ENCODE data around the gene RPL13. TPM values are rescaled to one million over a fixed set of nuclear protein-coding genes. Genes with fewer than 3 reads are reported as not detected.

RPL13 gene
- total and polyA plus RNA-seq, 2 donors (not counting 1 experiment from before 2014, with no cell fraction given), result 1,442 to 3,823 TPM

DNA sequence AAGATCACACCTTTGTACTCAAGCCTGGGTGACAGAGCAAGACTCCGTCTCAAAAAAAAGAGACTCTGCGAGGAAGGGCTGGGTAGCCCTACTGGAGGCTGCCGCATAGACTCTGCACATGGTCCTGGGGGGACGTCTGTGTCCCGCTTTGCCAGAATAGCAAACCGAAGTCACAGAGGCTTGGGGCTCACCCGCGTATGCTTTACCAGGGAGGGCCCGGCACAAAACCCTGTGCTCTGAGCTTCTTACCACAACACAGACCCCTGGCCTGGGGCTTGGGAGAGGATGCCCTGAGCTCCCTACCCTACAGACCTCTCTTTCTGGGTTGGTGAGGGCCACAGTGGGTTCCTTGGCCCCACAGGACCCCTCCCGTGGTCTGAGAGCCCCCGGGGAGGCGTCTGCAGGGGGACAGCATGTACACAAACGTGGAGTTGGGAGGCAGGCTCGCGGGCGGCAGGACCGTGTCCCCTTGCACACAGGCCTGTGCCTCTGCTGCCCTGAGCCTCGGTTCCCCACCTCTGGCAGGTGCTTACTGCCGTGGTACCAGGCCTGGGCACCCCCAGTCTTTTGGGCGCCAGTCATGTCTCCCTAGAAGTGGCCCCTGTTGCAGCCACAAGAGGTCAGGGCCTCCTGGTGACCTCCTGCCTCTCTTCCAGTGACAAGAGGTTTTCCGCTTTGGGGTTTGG lies 28.9 kb downstream of the RPL13 start:
- H3K27ac ChIP-seq (ENCODE audit: insufficient read depth, low read length), result no peak overlapping the region
- no peaks in the 10 kb centered on the region for H3K27me3 ChIP-seq (ENCODE audit: control insufficient read depth, insufficient read depth, low read length)
- H4K20me1 ChIP-seq (ENCODE audit: control insufficient read depth, extremely low read depth, insufficient read depth, low read length), result no peaks in the 10 kb centered on the region
- no peak overlapping the region for H2AFZ ChIP-seq (ENCODE audit: low read length)
- no peak for DNase-seq (ENCODE audit: low read depth in 2 of 2)
- no peaks in the 10 kb centered on the region for H3K36me3 ChIP-seq (ENCODE audit: control insufficient read depth, insufficient read depth, low read length)
- no peaks in the 10 kb centered on the region for H3K4me1 ChIP-seq (ENCODE audit: control insufficient read depth, extremely low read depth, insufficient read depth, low read length)
- TF ChIP-seq, protein P1, sequence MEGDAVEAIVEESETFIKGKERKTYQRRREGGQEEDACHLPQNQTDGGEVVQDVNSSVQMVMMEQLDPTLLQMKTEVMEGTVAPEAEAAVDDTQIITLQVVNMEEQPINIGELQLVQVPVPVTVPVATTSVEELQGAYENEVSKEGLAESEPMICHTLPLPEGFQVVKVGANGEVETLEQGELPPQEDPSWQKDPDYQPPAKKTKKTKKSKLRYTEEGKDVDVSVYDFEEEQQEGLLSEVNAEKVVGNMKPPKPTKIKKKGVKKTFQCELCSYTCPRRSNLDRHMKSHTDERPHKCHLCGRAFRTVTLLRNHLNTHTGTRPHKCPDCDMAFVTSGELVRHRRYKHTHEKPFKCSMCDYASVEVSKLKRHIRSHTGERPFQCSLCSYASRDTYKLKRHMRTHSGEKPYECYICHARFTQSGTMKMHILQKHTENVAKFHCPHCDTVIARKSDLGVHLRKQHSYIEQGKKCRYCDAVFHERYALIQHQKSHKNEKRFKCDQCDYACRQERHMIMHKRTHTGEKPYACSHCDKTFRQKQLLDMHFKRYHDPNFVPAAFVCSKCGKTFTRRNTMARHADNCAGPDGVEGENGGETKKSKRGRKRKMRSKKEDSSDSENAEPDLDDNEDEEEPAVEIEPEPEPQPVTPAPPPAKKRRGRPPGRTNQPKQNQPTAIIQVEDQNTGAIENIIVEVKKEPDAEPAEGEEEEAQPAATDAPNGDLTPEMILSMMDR (conservative IDR thresholded peaks at IDR 0.05 in 1 of 2, IDR thresholded peaks at IDR 0.05 in 1 of 2; ENCODE audit: low read depth in 1 of 2, low read length in 2 of 2), result no peak
- no peak for TF ChIP-seq EZH2 (IDR thresholded peaks at IDR 0.05; ENCODE audit: low read length, missing control alignments)
- no peak overlapping the region for H3K4me2 ChIP-seq (ENCODE audit: extremely low read depth, insufficient read depth, low read length)
- no peaks in the 10 kb centered on the region for H3K9me3 ChIP-seq (ENCODE audit: control insufficient read depth, insufficient read depth, low read depth, low read length)
- no peaks in the 10 kb centered on the region for H3K79me2 ChIP-seq (ENCODE audit: control insufficient read depth, insufficient read depth, low read length)
- no peak overlapping the region for H3K4me3 ChIP-seq (replicated peaks in 1 of 4; ENCODE audit: control extremely low read depth in 1 of 4, insufficient read depth in 1 of 4, low read depth in 3 of 4, low read length in 4 of 4)
- H3K9ac ChIP-seq (ENCODE audit: insufficient read depth, low read length), result no peak overlapping the region

DNA sequence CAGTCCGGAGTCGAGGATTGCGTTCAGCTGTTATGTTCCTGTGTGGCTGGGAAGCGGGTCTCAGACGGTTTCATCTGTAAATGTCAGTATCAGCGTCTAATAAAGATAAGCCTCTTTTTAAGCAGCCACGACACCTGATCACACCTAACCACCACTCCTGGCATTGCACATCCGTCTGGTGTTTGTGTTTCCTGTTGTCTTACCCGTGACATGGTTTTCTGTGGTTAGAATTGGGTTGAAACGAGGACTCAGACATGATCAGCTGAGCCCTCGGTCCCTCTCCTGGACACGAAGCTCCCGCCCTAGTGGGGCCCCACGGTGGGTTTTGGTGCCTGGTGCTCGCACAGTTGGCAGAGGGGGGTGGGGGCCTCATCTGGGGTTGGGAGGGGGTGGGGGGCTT lies 33.4 kb downstream of the RPL13 start:
- H3K36me3 ChIP-seq (ENCODE audit: control insufficient read depth, insufficient read depth, low read length), result peaks cover 3% of the 10 kb centered on the region
- no peak overlapping the region for H3K27ac ChIP-seq (ENCODE audit: insufficient read depth, low read length)
- no peaks in the 10 kb centered on the region for H3K27me3 ChIP-seq (ENCODE audit: control insufficient read depth, insufficient read depth, low read length)
- TF ChIP-seq, protein P1 (conservative IDR thresholded peaks at IDR 0.05 in 1 of 2, IDR thresholded peaks at IDR 0.05 in 1 of 2; ENCODE audit: low read depth in 1 of 2, low read length in 2 of 2), result no peak
- TF ChIP-seq EZH2 (IDR thresholded peaks at IDR 0.05; ENCODE audit: low read length, missing control alignments), result no peak
- no peaks in the 10 kb centered on the region for H3K79me2 ChIP-seq (ENCODE audit: control insufficient read depth, insufficient read depth, low read length)
- no peaks in the 10 kb centered on the region for H3K4me1 ChIP-seq (ENCODE audit: control insufficient read depth, extremely low read depth, insufficient read depth, low read length)
- no peak overlapping the region for H3K9ac ChIP-seq (ENCODE audit: insufficient read depth, low read length)
- H3K9me3 ChIP-seq (ENCODE audit: control insufficient read depth, insufficient read depth, low read depth, low read length), result no peaks in the 10 kb centered on the region
- H4K20me1 ChIP-seq (ENCODE audit: control insufficient read depth, extremely low read depth, insufficient read depth, low read length), result no peaks in the 10 kb centered on the region
- DNase-seq (ENCODE audit: low read depth in 2 of 2), result no peak
- H2AFZ ChIP-seq (ENCODE audit: low read length), result no peak overlapping the region
- H3K4me3 ChIP-seq (replicated peaks in 1 of 4; ENCODE audit: control extremely low read depth in 1 of 4, insufficient read depth in 1 of 4, low read depth in 3 of 4, low read length in 4 of 4), result no peak overlapping the region
- H3K4me2 ChIP-seq (ENCODE audit: extremely low read depth, insufficient read depth, low read length), result no peak overlapping the region

DNA sequence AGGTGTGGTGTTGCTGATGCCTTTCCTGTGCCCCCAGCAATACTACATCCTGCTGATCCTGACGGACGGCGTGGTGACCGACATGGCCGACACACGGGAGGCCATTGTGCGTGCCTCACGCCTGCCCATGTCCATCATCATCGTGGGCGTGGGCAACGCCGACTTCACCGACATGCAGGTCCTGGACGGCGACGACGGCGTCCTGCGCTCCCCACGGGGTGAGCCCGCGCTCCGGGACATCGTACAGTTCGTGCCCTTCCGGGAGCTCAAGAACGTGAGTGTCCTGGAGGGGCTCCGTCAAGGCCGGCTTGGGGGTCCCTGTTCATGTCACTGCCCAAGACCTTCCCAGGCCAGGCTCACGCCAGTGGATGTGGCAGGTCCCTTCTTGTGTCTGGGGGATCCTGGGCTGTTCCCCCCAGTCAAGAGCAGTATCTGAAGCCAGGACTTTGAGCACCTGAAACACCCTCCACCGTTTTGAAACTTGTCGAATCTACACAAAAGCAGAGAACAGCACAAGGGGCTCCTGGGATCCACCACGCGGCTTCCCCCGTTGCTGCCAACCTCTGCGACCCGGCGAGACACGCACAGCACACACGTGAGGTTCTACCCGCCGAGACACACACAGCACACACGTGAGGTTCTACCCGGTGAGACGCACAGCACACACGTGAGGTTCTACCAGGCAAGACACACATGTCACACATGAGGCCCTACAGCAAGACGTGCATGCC lies 35.0 kb downstream of the RPL13 start:
- Histone ChIP-seq H2AFZ (ENCODE audit: low read length) (no peak overlapping the region), H3K27ac (ENCODE audit: insufficient read depth, low read length) (no peak overlapping the region), H3K27me3 (ENCODE audit: control insufficient read depth, insufficient read depth, low read length) (no peaks in the 10 kb centered on the region), H3K4me1 (ENCODE audit: control insufficient read depth, extremely low read depth, insufficient read depth, low read length) (no peaks in the 10 kb centered on the region), H3K9ac (ENCODE audit: insufficient read depth, low read length) (no peak overlapping the region), H3K4me2 (ENCODE audit: extremely low read depth, insufficient read depth, low read length) (no peak overlapping the region), H3K9me3 (ENCODE audit: control insufficient read depth, insufficient read depth, low read depth, low read length) (no peaks in the 10 kb centered on the region), H4K20me1 (ENCODE audit: control insufficient read depth, extremely low read depth, insufficient read depth, low read length) (no peaks in the 10 kb centered on the region), H3K36me3 (ENCODE audit: control insufficient read depth, insufficient read depth, low read length) (peaks cover 3% of the 10 kb centered on the region), H3K79me2 (ENCODE audit: control insufficient read depth, insufficient read depth, low read length) (no peaks in the 10 kb centered on the region), H3K4me3 (replicated peaks in 1 of 4; ENCODE audit: control extremely low read depth in 1 of 4, insufficient read depth in 1 of 4, low read depth in 3 of 4, low read length in 4 of 4) (no peak overlapping the region)
- TF ChIP-seq, protein P1 (conservative IDR thresholded peaks at IDR 0.05 in 1 of 2, IDR thresholded peaks at IDR 0.05 in 1 of 2; ENCODE audit: low read depth in 1 of 2, low read length in 2 of 2), result no peak
- no peak for TF ChIP-seq EZH2 (IDR thresholded peaks at IDR 0.05; ENCODE audit: low read length, missing control alignments)
- no peak for DNase-seq (ENCODE audit: low read depth in 2 of 2)

Measured in fibroblast of lung (primary cell).